ENCODE data around the gene VSTM4. TPM values are rescaled to one million over a fixed set of nuclear protein-coding genes. Genes with fewer than 3 reads are reported as not detected.
A peak's percentile ranks its signal among the peaks of the same experiment; 100 is the strongest.

The VSTM4 gene
- total and polyA plus RNA-seq, 2 of the 4 experiments (the other 2 are of a cell fraction): 2.4 to 2.9 TPM

- DNase-seq (no peak), ATAC-seq (ENCODE audit: low read depth) (no peak)
- Histone ChIP-seq H3K4me2 (ENCODE audit: low read depth, low read length) (0 out of 2 replicates have a peak overlapping the region, but pooled peaks have one; percentile 4), H4K20me1 (ENCODE audit: insufficient read depth, low read length) (peaks cover 13% of the 10 kb centered on the region; the same call in 1 of the 2 replicates), H3K36me3 (ENCODE audit: control insufficient read depth, insufficient read depth, low read length) (no peaks in the 10 kb centered on the region), H4K91ac (ENCODE audit: insufficient read depth, low read depth, low read length) (peak overlapping the region; percentile 94), H3K4me1 (ENCODE audit: control insufficient read depth, insufficient read depth, low read length) (peaks cover 51% of the 10 kb centered on the region), H2BK5ac (ENCODE audit: low read depth, low read length, poor library complexity, severe bottlenecking) (peak overlapping the region; percentile 93), H2BK20ac (ENCODE audit: low read depth, low read length) (peak overlapping the region; percentile 98), H4K8ac (ENCODE audit: low read depth in 2 of 2, low read length in 2 of 2) (peak overlapping the region; percentile 82 to 89), H4K5ac (ENCODE audit: low read depth, low read length) (peak overlapping the region; percentile 69), H2AFZ (replicated peaks; ENCODE audit: low read length, poor library complexity) (peak overlapping the region; percentile 83), H2AK9ac (replicated peaks; ENCODE audit: low read depth, low read length, poor library complexity) (peak overlapping the region; percentile 67), H3K27ac (ENCODE audit: insufficient read depth, low read length) (peak overlapping the region; percentile 82), H3K4ac (ENCODE audit: low read depth, low read length) (peak overlapping the region; percentile 99), H2BK120ac (ENCODE audit: low read depth, low read length) (peak overlapping the region; percentile 99), H2AK5ac (ENCODE audit: low read depth, low read length) (peak overlapping the region; percentile 100), H3K9me3 (ENCODE audit: control insufficient read depth, insufficient read depth, low read length) (no peaks in the 10 kb centered on the region), H3K27me3 (ENCODE audit: control insufficient read depth, insufficient read depth, low read length) (0 out of 2 replicates have a peak, but pooled peaks cover 3% of the 10 kb centered on the region), H3K79me1 (ENCODE audit: low read depth in 1 of 2, low read length in 2 of 2) (no peaks in the 10 kb centered on the region), H3K9ac (ENCODE audit: low read depth, low read length) (no peak overlapping the region), H2BK15ac (ENCODE audit: low read depth, low read length) (peak overlapping the region; percentile 97; the same call in 2 of the 3 replicates), H3K18ac (ENCODE audit: low read depth, low read length) (peak overlapping the region; percentile 80), H3K23ac (ENCODE audit: low read depth, low read length) (peak overlapping the region; percentile 95), H3K14ac (replicated peaks; ENCODE audit: low read depth, low read length) (peak overlapping the region; percentile 94), H3K56ac (ENCODE audit: extremely low read depth, insufficient read depth, low read length) (0 out of 2 replicates have a peak overlapping the region, but pooled peaks have one; percentile 26), H3K9me1 (ENCODE audit: insufficient read depth, low read length) (peaks cover 35% of the 10 kb centered on the region), H3K4me3 (ENCODE audit: insufficient read depth, low read depth, low read length) (no peak overlapping the region)
- ChIA-PET CTCF (interaction anchor here (1.4 kb wide), 1 partner anchor 94 kb away, joined by 3 read pairs; no protein-coding TSS in a partner anchor), POLR2A (ENCODE audit: unreplicated experiment) (no interaction called here)
- TF ChIP-seq SMC3 (IDR thresholded peaks at IDR 0.05; ENCODE audit: low read depth, low read length) (no peak), RAD21 (IDR thresholded peaks at IDR 0.05; ENCODE audit: low read length) (no peak), NFE2L2 (IDR thresholded peaks at IDR 0.05; ENCODE audit: low read depth, low read length) (no peak), MAZ (IDR thresholded peaks at IDR 0.05; ENCODE audit: borderline replicate concordance, low read depth, low read length) (no peak), FOS (IDR thresholded peaks at IDR 0.05; ENCODE audit: low read depth, low read length) (no peak), CTCF (conservative IDR thresholded peaks at IDR 0.05; ENCODE audit: low read depth, low read length) (no peak), CEBPB (IDR thresholded peaks at IDR 0.05; ENCODE audit: low read depth, low read length) (no peak), USF2 (IDR thresholded peaks at IDR 0.05; ENCODE audit: low read depth, low read length) (no peak), ELK1 (IDR thresholded peaks at IDR 0.05; ENCODE audit: borderline replicate concordance, low read depth, low read length) (no peak), MXI1 (IDR thresholded peaks at IDR 0.05; ENCODE audit: borderline replicate concordance, low read depth, low read length) (no peak), CHD1 (IDR thresholded peaks at IDR 0.05; ENCODE audit: low read depth, low read length) (no peak), RFX5 (IDR thresholded peaks at IDR 0.05; ENCODE audit: low read depth, low read length) (no peak)
- in situ Hi-C loops (cut with MboI; ENCODE audit: low sequenced_read_pairs) (no loop called here), dilution Hi-C loops (cut with HindIII; ENCODE audit: low sequenced_read_pairs, unreplicated experiment) (no loop called here), intact Hi-C loops (cut with micrococcal nuclease) (no loop called here)
- BruUV-seq (replicated peaks): no TSS peak
- WGBS, 2 experiments (ENCODE audit: extremely low coverage in 2 of 2, insufficient read length in 1 of 2): 40% methylated on average over 1 of the region's 5 CpGs; no CpG with 5 or more reads in 1 of the 2 experiments
Observed at GRCh38 chr10:49140304-49141177, 25.2 kb upstream of the VSTM4 start.
